Loucy (cell line): ENCODE data around the gene FBXW8.

Source experiments
- EZH2phosphoT487 ChIP-seq: fragments of 200-600 bp; IDR thresholded peaks from 2 replicates; pipeline ENCODE4 v1.6.1; 2018; ENCODE audit warnings: antibody characterized with exemption, mild to moderate bottlenecking, moderate library complexity, borderline replicate concordance
- TF ChIP-seq, protein P1 (sequence below): fragments of 200-600 bp; sonication (generic); conservative IDR thresholded peaks from 2 replicates; pipeline ENCODE4 v1.5.1; 2014; ENCODE audit warnings: mild to moderate bottlenecking, antibody characterized with exemption, low read length

DNA sequence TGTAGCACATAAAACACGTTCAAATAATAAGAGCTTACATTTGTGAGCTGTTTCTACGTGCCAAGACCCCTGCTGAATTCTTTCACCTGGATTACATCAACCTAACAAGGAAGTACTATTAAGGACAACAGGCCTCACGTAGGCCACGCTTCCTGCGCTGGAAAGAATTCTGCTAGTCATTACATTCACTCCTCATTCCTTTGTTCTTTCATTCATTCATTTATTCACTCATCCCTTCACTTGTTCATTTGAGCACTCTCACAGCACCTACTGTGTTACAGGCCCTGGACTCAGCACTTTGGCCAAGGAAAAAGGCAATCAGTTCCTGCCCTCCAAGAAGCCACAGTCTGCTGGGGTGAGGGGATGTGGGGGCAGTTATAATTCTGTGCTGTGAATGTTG lies 160.3 kb downstream of the FBXW8 start:
- TF ChIP-seq, protein P1, sequence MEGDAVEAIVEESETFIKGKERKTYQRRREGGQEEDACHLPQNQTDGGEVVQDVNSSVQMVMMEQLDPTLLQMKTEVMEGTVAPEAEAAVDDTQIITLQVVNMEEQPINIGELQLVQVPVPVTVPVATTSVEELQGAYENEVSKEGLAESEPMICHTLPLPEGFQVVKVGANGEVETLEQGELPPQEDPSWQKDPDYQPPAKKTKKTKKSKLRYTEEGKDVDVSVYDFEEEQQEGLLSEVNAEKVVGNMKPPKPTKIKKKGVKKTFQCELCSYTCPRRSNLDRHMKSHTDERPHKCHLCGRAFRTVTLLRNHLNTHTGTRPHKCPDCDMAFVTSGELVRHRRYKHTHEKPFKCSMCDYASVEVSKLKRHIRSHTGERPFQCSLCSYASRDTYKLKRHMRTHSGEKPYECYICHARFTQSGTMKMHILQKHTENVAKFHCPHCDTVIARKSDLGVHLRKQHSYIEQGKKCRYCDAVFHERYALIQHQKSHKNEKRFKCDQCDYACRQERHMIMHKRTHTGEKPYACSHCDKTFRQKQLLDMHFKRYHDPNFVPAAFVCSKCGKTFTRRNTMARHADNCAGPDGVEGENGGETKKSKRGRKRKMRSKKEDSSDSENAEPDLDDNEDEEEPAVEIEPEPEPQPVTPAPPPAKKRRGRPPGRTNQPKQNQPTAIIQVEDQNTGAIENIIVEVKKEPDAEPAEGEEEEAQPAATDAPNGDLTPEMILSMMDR, result no peak
- no peak for TF ChIP-seq EZH2phosphoT487
